KMS-11 (cell line): ENCODE data around the gene KCNE4.

Experiments used
- H2AFZ ChIP-seq: fragments of 200-600 bp; sonication (generic); 2 replicates; pipeline ENCODE4 v1.6.1; 2016; ENCODE audit warnings: antibody characterized with exemption, mixed run types, low read depth
- H3K27ac ChIP-seq: fragments of 200-600 bp; sonication (generic); 2 replicates; pipeline ENCODE4 v1.6.1; 2016; ENCODE audit warnings: mild to moderate bottlenecking, mixed run types
- H3K27me3 ChIP-seq: fragments of 200-600 bp; sonication (generic); 2 replicates; pipeline ENCODE4 v1.6.1; 2017; ENCODE audit warnings: mild to moderate bottlenecking, low read depth, mixed run types, moderate library complexity; ENCODE audit not compliant: insufficient read depth
- H3K36me3 ChIP-seq: fragments of 200-600 bp; sonication (generic); 2 replicates; pipeline ENCODE4 v1.6.1; 2017; ENCODE audit warnings: mild to moderate bottlenecking, mixed run types; ENCODE audit not compliant: insufficient read depth
- H3K4me1 ChIP-seq: fragments of 200-600 bp; sonication (generic); 2 replicates; pipeline ENCODE4 v1.6.1; 2016; ENCODE audit warnings: mild to moderate bottlenecking, low read depth, mixed run types; ENCODE audit not compliant: poor library complexity, severe bottlenecking
- H3K4me2 ChIP-seq: fragments of 200-600 bp; sonication (generic); 2 replicates; pipeline ENCODE4 v1.7.0; 2016; ENCODE audit warnings: mild to moderate bottlenecking, mixed run types
- H3K4me3 ChIP-seq: fragments of 200-600 bp; sonication (generic); IDR thresholded peaks from 2 replicates; pipeline ENCODE4 v1.6.1; 2017; ENCODE audit warnings: low read depth, low read length, mixed read lengths; ENCODE audit not compliant: insufficient read depth
- H3K79me2 ChIP-seq: fragments of 200-600 bp; sonication (generic); 2 replicates; pipeline ENCODE4 v1.6.1; 2016; ENCODE audit warnings: low read depth, mixed run types; ENCODE audit not compliant: insufficient read depth
- H3K9ac ChIP-seq: fragments of 200-600 bp; sonication (generic); 2 replicates; pipeline ENCODE4 v1.6.1; 2016; ENCODE audit warnings: mild to moderate bottlenecking, mixed run types
- H4K20me1 ChIP-seq: fragments of 200-600 bp; sonication (generic); 2 replicates; pipeline ENCODE4 v1.6.1; 2016; ENCODE audit warnings: mild to moderate bottlenecking, mixed run types; ENCODE audit not compliant: insufficient read depth
- TF ChIP-seq, protein P1 (sequence below): fragments of 200-600 bp; sonication (generic); conservative IDR thresholded peaks from 2 replicates; pipeline ENCODE4 v1.6.1; 2017; ENCODE audit warnings: low read depth, mild to moderate bottlenecking, antibody characterized with exemption, low read length, moderate library complexity, mixed read lengths

KCNE4 gene, protein sequence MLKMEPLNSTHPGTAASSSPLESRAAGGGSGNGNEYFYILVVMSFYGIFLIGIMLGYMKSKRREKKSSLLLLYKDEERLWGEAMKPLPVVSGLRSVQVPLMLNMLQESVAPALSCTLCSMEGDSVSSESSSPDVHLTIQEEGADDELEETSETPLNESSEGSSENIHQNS

DNA sequence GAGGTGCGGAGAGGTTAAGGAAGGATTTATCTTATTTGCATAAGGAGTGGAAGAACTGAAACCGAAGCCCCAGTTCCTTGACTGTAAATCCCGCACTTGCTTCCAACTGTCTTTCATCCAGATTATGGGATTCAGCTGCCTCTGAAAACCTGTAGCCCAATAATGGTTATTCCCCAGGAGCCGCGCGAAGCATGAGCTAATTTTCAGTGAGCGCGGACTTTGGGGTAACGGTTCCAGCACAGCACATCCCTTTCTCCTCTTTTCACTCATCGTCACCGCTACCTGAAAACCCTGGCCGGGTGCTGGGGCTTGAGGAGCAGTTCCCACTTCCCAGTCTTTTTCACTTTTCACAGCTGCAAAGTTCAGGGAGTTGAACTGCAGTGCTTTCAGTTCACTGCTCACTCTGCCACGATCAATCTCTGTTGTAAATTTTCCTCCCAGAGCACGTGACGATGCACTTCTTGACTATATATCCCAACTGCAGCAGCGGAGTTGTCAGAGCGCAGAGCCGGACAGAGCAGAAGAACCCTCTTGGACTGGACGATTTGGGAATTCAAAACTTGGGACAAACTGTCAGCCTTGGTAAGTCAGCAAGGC, at the start of gene KCNE4:
TSS of gene KCNE4 (plus strand) at position 498 of the 597 bp plus-strand sequence. CDS start 641 bp downstream, outside the sequence.
- Histone ChIP-seq H3K36me3 (no peaks in the 10 kb centered on the region), H3K9ac (no peak within 1 kb of the TSS), H3K27me3 (no peaks in the 10 kb centered on the region), H4K20me1 (no peaks in the 10 kb centered on the region), H3K4me3 (no peak within 1 kb of the TSS), H3K4me1 (peaks cover 23% of the 10 kb centered on the region), H3K27ac (no peak within 1 kb of the TSS), H3K4me2 (no peak within 1 kb of the TSS), H3K79me2 (no peaks in the 10 kb centered on the region), H2AFZ (no peak within 1 kb of the TSS)
- TF ChIP-seq, protein P1, sequence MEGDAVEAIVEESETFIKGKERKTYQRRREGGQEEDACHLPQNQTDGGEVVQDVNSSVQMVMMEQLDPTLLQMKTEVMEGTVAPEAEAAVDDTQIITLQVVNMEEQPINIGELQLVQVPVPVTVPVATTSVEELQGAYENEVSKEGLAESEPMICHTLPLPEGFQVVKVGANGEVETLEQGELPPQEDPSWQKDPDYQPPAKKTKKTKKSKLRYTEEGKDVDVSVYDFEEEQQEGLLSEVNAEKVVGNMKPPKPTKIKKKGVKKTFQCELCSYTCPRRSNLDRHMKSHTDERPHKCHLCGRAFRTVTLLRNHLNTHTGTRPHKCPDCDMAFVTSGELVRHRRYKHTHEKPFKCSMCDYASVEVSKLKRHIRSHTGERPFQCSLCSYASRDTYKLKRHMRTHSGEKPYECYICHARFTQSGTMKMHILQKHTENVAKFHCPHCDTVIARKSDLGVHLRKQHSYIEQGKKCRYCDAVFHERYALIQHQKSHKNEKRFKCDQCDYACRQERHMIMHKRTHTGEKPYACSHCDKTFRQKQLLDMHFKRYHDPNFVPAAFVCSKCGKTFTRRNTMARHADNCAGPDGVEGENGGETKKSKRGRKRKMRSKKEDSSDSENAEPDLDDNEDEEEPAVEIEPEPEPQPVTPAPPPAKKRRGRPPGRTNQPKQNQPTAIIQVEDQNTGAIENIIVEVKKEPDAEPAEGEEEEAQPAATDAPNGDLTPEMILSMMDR, result no peak

DNA sequence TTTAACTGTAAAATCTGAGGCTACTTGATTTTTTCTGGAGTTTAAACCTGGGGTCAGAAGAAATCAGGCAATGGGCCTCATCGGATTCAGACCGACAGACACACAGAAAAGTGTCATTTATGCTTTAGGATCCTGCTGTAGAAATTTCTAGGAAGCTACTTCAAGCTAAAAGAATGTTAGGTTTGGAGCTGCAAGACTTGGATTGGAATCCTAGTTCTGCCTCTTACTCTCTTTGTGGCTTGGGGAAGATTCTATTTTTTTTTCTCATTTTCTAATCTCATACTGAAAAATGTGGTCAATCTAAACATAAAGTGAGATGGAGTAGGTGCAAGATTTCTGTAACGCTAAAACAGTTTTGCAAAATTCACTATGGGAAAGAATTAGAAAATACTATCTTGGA, 48.8 kb upstream of the KCNE4 start:
- Histone ChIP-seq H3K79me2 (no peaks in the 10 kb centered on the region), H3K4me3 (no peak overlapping the region), H3K4me1 (no peaks in the 10 kb centered on the region), H2AFZ (no peak overlapping the region), H3K9ac (no peak overlapping the region), H3K27ac (no peak overlapping the region), H3K36me3 (no peaks in the 10 kb centered on the region), H4K20me1 (no peaks in the 10 kb centered on the region), H3K27me3 (no peaks in the 10 kb centered on the region), H3K4me2 (no peak overlapping the region)
- TF ChIP-seq, protein P1, result no peak

DNA sequence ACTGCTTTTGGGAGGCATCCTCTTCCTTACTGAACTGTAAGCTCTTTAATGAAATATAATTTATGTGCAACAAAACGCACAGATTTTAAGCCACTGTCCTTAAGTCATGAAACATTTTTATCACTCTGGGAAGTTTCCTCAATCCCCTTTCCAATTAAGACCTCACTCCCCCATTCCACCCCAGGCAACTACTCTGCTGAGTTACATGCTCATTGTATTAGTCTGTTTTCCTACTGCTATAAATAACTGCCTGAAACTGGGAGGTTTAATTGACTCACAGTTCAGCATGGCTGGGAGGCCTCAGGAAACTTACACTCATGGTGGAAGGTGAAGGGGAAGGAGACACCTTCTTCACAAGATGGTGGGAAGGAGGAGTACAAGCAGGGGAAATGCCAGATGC, 46.5 kb upstream of the KCNE4 start:
- Histone ChIP-seq H4K20me1 (no peaks in the 10 kb centered on the region), H3K4me2 (no peak overlapping the region), H3K27ac (no peak overlapping the region), H3K36me3 (no peaks in the 10 kb centered on the region), H3K9ac (no peak overlapping the region), H2AFZ (no peak overlapping the region), H3K79me2 (no peaks in the 10 kb centered on the region), H3K4me3 (no peak overlapping the region), H3K4me1 (no peaks in the 10 kb centered on the region), H3K27me3 (no peaks in the 10 kb centered on the region)
- TF ChIP-seq, protein P1, result no peak

DNA sequence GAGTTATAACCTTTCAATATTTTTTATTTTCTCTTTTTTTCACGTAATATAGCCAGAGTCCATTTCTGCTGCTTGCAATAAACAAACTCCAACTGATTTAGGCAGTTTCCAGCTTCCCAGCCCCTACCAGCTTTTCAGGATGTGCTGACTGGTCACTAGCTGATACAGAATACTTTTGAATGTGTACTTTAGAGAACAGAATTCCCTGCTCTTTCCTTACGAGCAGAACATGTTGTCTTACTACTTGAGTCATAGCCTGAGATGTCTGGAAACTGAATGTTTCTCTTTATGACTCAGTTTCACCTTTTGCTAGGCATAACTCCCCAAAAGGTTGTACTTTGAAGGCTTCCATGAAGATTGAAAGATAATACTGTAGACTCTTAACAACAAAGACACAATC, 44.5 kb upstream of the KCNE4 start:
- no peak overlapping the region for H3K27ac ChIP-seq
- H3K4me3 ChIP-seq, result no peak overlapping the region
- TF ChIP-seq, protein P1, result no peak
- H3K4me2 ChIP-seq, result no peak overlapping the region
- no peaks in the 10 kb centered on the region for H3K4me1 ChIP-seq
- H4K20me1 ChIP-seq, result no peaks in the 10 kb centered on the region
- H2AFZ ChIP-seq, result no peak overlapping the region
- no peaks in the 10 kb centered on the region for H3K36me3 ChIP-seq
- H3K79me2 ChIP-seq, result no peaks in the 10 kb centered on the region
- H3K9ac ChIP-seq, result no peak overlapping the region
- no peaks in the 10 kb centered on the region for H3K27me3 ChIP-seq
